Smooth muscle cell (in vitro differentiated cells): ENCODE data around the gene CNTRL. TPM values are rescaled to one million over a fixed set of nuclear protein-coding genes. Genes with fewer than 3 reads are reported as not detected.

Source experiments
- DNase-seq: peaks from one replicate; lab custom pipeline; 2025; ENCODE audit not compliant: unreplicated experiment; lab: John Stamatoyannopoulos, UW
- H2AFZ ChIP-seq: fragments of 200-600 bp; sonication (generic); 2 replicates; pipeline ENCODE4 v1.6.0; 2016; ENCODE audit warnings: antibody characterized with exemption, low read depth, mild to moderate bottlenecking
- H3F3A ChIP-seq: fragments of 200-600 bp; sonication (generic); 2 replicates; pipeline ENCODE4 v1.6.0; 2017; ENCODE audit warnings: antibody characterized with exemption, low read depth
- H3K27ac ChIP-seq: fragments of 200-600 bp; sonication (generic); 2 replicates; pipeline ENCODE4 v1.5.1; 2016; ENCODE audit warnings: low read depth, mild to moderate bottlenecking
- H3K27me3 ChIP-seq: fragments of 200-600 bp; sonication (generic); 2 replicates; pipeline ENCODE4 v1.6.1; 2016; ENCODE audit warnings: low read depth, mild to moderate bottlenecking
- H3K36me3 ChIP-seq: fragments of 200-600 bp; sonication (generic); 2 replicates; pipeline ENCODE4 v1.5.1; 2016; ENCODE audit warnings: low read depth
- H3K4me1 ChIP-seq: fragments of 200-600 bp; sonication (generic); 2 replicates; pipeline ENCODE4 v1.5.1; 2016; ENCODE audit warnings: low read depth
- H3K4me2 ChIP-seq: fragments of 200-600 bp; sonication (generic); 2 replicates; pipeline ENCODE4 v1.6.0; 2016; ENCODE audit warnings: mild to moderate bottlenecking
- H3K4me3 ChIP-seq: fragments of 200-600 bp; sonication (generic); 2 replicates; pipeline ENCODE4 v1.5.1; 2016; ENCODE audit warnings: mild to moderate bottlenecking
- H3K79me2 ChIP-seq: fragments of 200-600 bp; sonication (generic); 2 replicates; pipeline ENCODE4 v1.6.0; 2016; ENCODE audit warnings: low read depth, mild to moderate bottlenecking
- H3K9ac ChIP-seq: fragments of 200-600 bp; sonication (generic); 2 replicates; pipeline ENCODE4 v1.6.0; 2016; ENCODE audit warnings: low read depth
- H3K9me3 ChIP-seq: fragments of 200-600 bp; sonication (generic); replicated peaks from 2 replicates; pipeline ENCODE4 v1.5.1; 2016; ENCODE audit warnings: low read depth
- H4K20me1 ChIP-seq: fragments of 200-600 bp; sonication (generic); 2 replicates; pipeline ENCODE4 v1.6.0; 2016; ENCODE audit warnings: low read depth
- CTCF ChIP-seq: fragments of 200-600 bp; sonication (generic); IDR thresholded peaks from 2 replicates; pipeline ENCODE4 v1.5.1; 2017; ENCODE audit warnings: borderline replicate concordance, mild to moderate bottlenecking, antibody characterized with exemption; ENCODE audit not compliant: insufficient read depth, poor library complexity, severe bottlenecking
- WGBS: methylation state at CpG from one replicate; pipeline ENCODE4 v1.1.7; 2016; ENCODE audit warnings: low lambda C conversion rate; 5-methylcytosine and 5-hydroxymethylcytosine counted together
- polyA plus RNA-seq: library from polyadenylated mRNA; unstranded; fragments of >200 nt; fragmentation: Nextera tagmentation; extraction: Ambion mirVana; gene quantifications from 2 replicates; pipeline ENCODE4 v1.2.1, GENCODE V29; 2016
- total RNA-seq: library from RNA; depleted of rRNA; stranded (reverse); fragments of >200 nt; gene quantifications from 2 replicates; pipeline ENCODE4 v1.2.3, GENCODE V29; 2014

The CNTRL gene
- total and polyA plus RNA-seq, 2 experiments from 2014 or later = 3.6 to 9.1 TPM

- H3K27ac ChIP-seq = peak overlapping the region; percentile 77
- no peaks in the 10 kb centered on the region for H3K27me3 ChIP-seq
- peaks cover 54% of the 10 kb centered on the region for H3K79me2 ChIP-seq
- no peaks in the 10 kb centered on the region for H3K36me3 ChIP-seq
- no peak for DNase-seq
- H2AFZ ChIP-seq = peak overlapping the region; percentile 76
- no peaks in the 10 kb centered on the region for H3F3A ChIP-seq
- no peaks in the 10 kb centered on the region for H3K9me3 ChIP-seq
- 1% methylated on average over 59 of the region's 81 CpGs for WGBS
- TF ChIP-seq CTCF = no peak
- peaks cover 49% of the 10 kb centered on the region for H4K20me1 ChIP-seq
- H3K4me3 ChIP-seq = peak overlapping the region; percentile 96
- peaks cover 40% of the 10 kb centered on the region for H3K4me1 ChIP-seq
- peak overlapping the region; percentile 93 for H3K9ac ChIP-seq
- peak overlapping the region; percentile 99 for H3K4me2 ChIP-seq
These were observed 126.4 kb downstream of the CNTRL start for GRCh38 chr9:121201045-121201737.

GRCh38 chr9:121201738-121202533, 127.2 kb downstream of the CNTRL start, which contains the start of gene RAB14:
RAB14 (minus strand) TSS chr9:121201869; CDS start chr9:121193412, 8,457 bp downstream.
- peak within 1 kb of the TSS; percentile 93 for H3K9ac ChIP-seq
- H4K20me1 ChIP-seq = peaks cover 42% of the 10 kb centered on the region
- H2AFZ ChIP-seq = peak within 1 kb of the TSS; percentile 76
- peak; percentile 39 for TF ChIP-seq CTCF
- peak; percentile 98 for DNase-seq
- no peaks in the 10 kb centered on the region for H3K27me3 ChIP-seq
- H3F3A ChIP-seq = no peaks in the 10 kb centered on the region
- H3K36me3 ChIP-seq = no peaks in the 10 kb centered on the region
- H3K4me2 ChIP-seq = peak within 1 kb of the TSS; percentile 99
- H3K4me1 ChIP-seq = peaks cover 34% of the 10 kb centered on the region
- peaks cover 47% of the 10 kb centered on the region for H3K79me2 ChIP-seq
- peak within 1 kb of the TSS; percentile 77 for H3K27ac ChIP-seq
- H3K9me3 ChIP-seq = no peaks in the 10 kb centered on the region
- H3K4me3 ChIP-seq = peak within 1 kb of the TSS; percentile 96
- 6% methylated on average over 48 of the region's 55 CpGs for WGBS

GRCh38 chr9:121204121-121204520, 129.4 kb downstream of the CNTRL start:
- peaks cover 25% of the 10 kb centered on the region for H3K79me2 ChIP-seq
- no peak for TF ChIP-seq CTCF
- no peak for DNase-seq
- no peaks in the 10 kb centered on the region for H3F3A ChIP-seq
- no peaks in the 10 kb centered on the region for H3K36me3 ChIP-seq
- H3K9ac ChIP-seq = no peak overlapping the region
- H3K27me3 ChIP-seq = no peaks in the 10 kb centered on the region
- WGBS = 83% methylated on average over 2 of the region's 2 CpGs
- no peaks in the 10 kb centered on the region for H3K9me3 ChIP-seq
- H2AFZ ChIP-seq = no peak overlapping the region
- peaks cover 17% of the 10 kb centered on the region for H3K4me1 ChIP-seq
- H3K4me3 ChIP-seq = no peak overlapping the region
- no peak overlapping the region for H3K4me2 ChIP-seq
- H3K27ac ChIP-seq = no peak overlapping the region
- peaks cover 20% of the 10 kb centered on the region for H4K20me1 ChIP-seq
